Measurements from ENCODE around the gene TMCC1. TPM values are rescaled to one million over a fixed set of nuclear protein-coding genes. Genes with fewer than 3 reads are reported as not detected.

The TMCC1 gene
- total and polyA plus RNA-seq, 4 donors, result 10.2 to 60.0 (median 11.0) TPM

DNA sequence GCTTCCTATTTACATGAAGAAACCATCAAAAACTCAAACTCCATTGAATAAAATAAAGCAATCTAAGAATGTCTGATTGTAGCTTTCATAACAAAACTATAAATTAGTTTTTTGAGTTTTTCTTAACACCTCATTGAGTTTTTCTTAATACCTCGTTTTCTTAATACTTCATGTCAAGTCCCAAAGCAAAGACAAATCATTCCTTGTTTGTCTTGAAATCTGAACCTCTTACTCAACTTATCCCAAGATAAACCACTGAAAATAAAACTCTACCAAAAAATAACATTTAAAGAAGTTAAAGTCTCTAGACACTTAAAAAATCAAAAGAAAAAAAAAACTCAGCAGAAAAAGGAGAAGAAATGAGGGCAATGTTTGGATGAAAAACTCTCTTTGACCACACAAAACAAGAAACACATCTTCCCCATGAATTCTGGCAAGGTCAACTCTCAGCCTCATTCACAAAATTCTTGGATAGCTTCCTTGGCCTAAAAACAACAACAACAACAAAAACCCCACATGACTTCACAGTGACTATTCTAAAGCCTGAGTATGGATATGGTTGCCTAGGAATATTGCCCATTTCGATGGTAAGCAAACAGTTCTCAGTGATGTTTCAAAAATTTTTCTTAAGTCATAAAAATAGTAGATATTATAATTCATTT is 38.2 kb downstream of the TMCC1 start (continued):
- TF ChIP-seq, protein P1, sequence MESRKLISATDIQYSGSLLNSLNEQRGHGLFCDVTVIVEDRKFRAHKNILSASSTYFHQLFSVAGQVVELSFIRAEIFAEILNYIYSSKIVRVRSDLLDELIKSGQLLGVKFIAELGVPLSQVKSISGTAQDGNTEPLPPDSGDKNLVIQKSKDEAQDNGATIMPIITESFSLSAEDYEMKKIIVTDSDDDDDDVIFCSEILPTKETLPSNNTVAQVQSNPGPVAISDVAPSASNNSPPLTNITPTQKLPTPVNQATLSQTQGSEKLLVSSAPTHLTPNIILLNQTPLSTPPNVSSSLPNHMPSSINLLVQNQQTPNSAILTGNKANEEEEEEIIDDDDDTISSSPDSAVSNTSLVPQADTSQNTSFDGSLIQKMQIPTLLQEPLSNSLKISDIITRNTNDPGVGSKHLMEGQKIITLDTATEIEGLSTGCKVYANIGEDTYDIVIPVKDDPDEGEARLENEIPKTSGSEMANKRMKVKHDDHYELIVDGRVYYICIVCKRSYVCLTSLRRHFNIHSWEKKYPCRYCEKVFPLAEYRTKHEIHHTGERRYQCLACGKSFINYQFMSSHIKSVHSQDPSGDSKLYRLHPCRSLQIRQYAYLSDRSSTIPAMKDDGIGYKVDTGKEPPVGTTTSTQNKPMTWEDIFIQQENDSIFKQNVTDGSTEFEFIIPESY (IDR thresholded peaks at IDR 0.05), result no peak
- TF ChIP-seq, protein P2, sequence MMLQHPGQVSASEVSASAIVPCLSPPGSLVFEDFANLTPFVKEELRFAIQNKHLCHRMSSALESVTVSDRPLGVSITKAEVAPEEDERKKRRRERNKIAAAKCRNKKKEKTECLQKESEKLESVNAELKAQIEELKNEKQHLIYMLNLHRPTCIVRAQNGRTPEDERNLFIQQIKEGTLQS (IDR thresholded peaks at IDR 0.05), result no peak
- TF ChIP-seq, protein P3, sequence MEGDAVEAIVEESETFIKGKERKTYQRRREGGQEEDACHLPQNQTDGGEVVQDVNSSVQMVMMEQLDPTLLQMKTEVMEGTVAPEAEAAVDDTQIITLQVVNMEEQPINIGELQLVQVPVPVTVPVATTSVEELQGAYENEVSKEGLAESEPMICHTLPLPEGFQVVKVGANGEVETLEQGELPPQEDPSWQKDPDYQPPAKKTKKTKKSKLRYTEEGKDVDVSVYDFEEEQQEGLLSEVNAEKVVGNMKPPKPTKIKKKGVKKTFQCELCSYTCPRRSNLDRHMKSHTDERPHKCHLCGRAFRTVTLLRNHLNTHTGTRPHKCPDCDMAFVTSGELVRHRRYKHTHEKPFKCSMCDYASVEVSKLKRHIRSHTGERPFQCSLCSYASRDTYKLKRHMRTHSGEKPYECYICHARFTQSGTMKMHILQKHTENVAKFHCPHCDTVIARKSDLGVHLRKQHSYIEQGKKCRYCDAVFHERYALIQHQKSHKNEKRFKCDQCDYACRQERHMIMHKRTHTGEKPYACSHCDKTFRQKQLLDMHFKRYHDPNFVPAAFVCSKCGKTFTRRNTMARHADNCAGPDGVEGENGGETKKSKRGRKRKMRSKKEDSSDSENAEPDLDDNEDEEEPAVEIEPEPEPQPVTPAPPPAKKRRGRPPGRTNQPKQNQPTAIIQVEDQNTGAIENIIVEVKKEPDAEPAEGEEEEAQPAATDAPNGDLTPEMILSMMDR (IDR thresholded peaks at IDR 0.05; ENCODE audit: low read depth, low read length, missing input control), result no peak

DNA sequence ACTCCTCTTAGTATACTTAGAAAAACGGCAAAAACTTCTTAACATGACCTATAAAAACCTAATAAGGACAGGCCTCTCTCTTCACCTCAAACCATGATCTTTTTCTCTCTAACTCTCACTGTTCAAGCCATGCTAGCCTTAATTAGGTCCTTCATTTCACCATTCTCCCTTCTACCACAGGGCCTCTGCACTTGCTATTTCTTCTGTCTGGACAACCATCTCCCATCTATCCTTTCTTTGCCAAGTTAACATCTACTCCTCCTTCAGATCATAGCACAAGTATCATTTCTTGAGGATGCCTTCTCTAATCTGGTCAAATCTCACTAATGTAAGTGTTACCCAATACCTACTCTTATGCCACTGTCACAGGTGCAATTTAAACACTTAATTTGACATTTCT is 39.1 kb downstream of the TMCC1 start:
- peaks cover 0 to 4% (median under 1%) of the 10 kb centered on the region in 4 donors for H3K4me1 ChIP-seq (ENCODE audit: control insufficient read depth in 4 of 4, insufficient read depth in 4 of 4, low read length in 3 of 4)
- DNase-seq (ENCODE audit: low spot score), result no peak
- H3K9ac ChIP-seq (ENCODE audit: low read depth in 1 of 2, low read length in 2 of 2), result no peak overlapping the region
- no peaks in the 10 kb centered on the region for H3K27me3 ChIP-seq (ENCODE audit: control insufficient read depth in 4 of 4, insufficient read depth in 4 of 4, low read length in 3 of 4)
- TF ChIP-seq, protein P3 (IDR thresholded peaks at IDR 0.05; ENCODE audit: low read depth, low read length, missing input control), result no peak
- TF ChIP-seq RAD21 (IDR thresholded peaks at IDR 0.05), result no peak
- no peak for TF ChIP-seq HNF4A (conservative IDR thresholded peaks at IDR 0.05)
- WGBS, result 97% methylated on average over 1 of the region's 1 CpG
- peaks cover 0 to 4% (median 0%) of the 10 kb centered on the region in 4 donors for H3K36me3 ChIP-seq (ENCODE audit: control insufficient read depth in 4 of 4, insufficient read depth in 3 of 4, low read depth in 1 of 4, low read length in 3 of 4)
- H3K27ac ChIP-seq (ENCODE audit: low read depth in 1 of 2, low read length in 2 of 2), result no peak overlapping the region
- no peak overlapping the region for H3K4me3 ChIP-seq (ENCODE audit: low read depth in 1 of 3, low read length in 3 of 3)
- no peaks in the 10 kb centered on the region for H3K9me3 ChIP-seq (ENCODE audit: control insufficient read depth in 4 of 4, low read length in 3 of 4)

DNA sequence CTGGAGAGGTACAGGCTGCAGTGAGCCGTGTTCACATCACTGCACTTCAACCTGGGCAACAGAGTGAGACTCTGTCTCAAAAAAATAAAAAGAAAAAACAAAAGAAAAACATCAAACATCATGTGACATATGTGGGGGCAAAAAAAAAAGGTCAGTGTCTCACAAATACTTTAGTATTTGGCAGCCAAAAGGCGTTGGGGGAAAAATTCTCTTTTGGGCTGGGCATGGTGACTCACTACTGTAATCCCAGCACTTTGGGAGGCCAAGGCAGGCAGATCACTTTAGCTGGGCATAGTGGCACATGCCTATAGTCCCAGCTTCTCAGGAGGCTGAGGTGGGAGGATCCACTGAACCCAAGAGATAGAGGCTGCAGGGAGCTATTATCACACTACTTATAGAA is 47.6 kb downstream of the TMCC1 start:
- DNase-seq (ENCODE audit: low spot score), result no peak
- no peaks in the 10 kb centered on the region for H3K36me3 ChIP-seq (ENCODE audit: control insufficient read depth in 4 of 4, insufficient read depth in 3 of 4, low read depth in 1 of 4, low read length in 3 of 4)
- H3K27me3 ChIP-seq (ENCODE audit: control insufficient read depth in 4 of 4, insufficient read depth in 4 of 4, low read length in 3 of 4), result no peaks in the 10 kb centered on the region
- no peak overlapping the region for H3K9ac ChIP-seq (ENCODE audit: low read depth in 1 of 2, low read length in 2 of 2)
- H3K4me1 ChIP-seq (ENCODE audit: control insufficient read depth in 4 of 4, insufficient read depth in 4 of 4, low read length in 3 of 4), result peaks cover 0 to 3% (median 0%) of the 10 kb centered on the region in 4 donors
- H3K9me3 ChIP-seq (ENCODE audit: control insufficient read depth in 4 of 4, low read length in 3 of 4), result no peaks in the 10 kb centered on the region
- no peak overlapping the region for H3K27ac ChIP-seq (ENCODE audit: low read depth in 1 of 2, low read length in 2 of 2)
- no peak overlapping the region for H3K4me3 ChIP-seq (ENCODE audit: low read depth in 1 of 3, low read length in 3 of 3)
- WGBS, result 90% methylated on average over 2 of the region's 2 CpGs
- TF ChIP-seq, protein P2 (IDR thresholded peaks at IDR 0.05), result no peak
- TF ChIP-seq FOXA1 (IDR thresholded peaks at IDR 0.05) (no peak), GABPA (IDR thresholded peaks at IDR 0.05 in 1 of 2, conservative IDR thresholded peaks at IDR 0.05 in 1 of 2) (no peak), HNF4G (IDR thresholded peaks at IDR 0.05) (no peak), EGR1 (IDR thresholded peaks at IDR 0.05; ENCODE audit: low read depth in 2 of 2) (no peak), YY1 (IDR thresholded peaks at IDR 0.05) (no peak), RAD21 (IDR thresholded peaks at IDR 0.05) (no peak), FOXA2 (IDR thresholded peaks at IDR 0.05) (no peak), TAF1 (conservative IDR thresholded peaks at IDR 0.05) (no peak), RXRA (IDR thresholded peaks at IDR 0.05) (no peak), SP1 (IDR thresholded peaks at IDR 0.05) (no peak), NR2F2 (IDR thresholded peaks at IDR 0.05) (no peak)
- TF ChIP-seq, protein P3 (IDR thresholded peaks at IDR 0.05; ENCODE audit: low read depth, low read length, missing input control), result no peak
- TF ChIP-seq, protein P4, sequence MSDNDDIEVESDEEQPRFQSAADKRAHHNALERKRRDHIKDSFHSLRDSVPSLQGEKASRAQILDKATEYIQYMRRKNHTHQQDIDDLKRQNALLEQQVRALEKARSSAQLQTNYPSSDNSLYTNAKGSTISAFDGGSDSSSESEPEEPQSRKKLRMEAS (IDR thresholded peaks at IDR 0.05), result no peak
- TF ChIP-seq, protein P1 (IDR thresholded peaks at IDR 0.05), result no peak

All from liver (tissue), 9 donors.